BLaER1 (cell line): ENCODE data around the gene PBX3.
A peak's percentile ranks its signal among the peaks of the same experiment; 100 is the strongest.

Experiments
- H3K27ac ChIP-seq: shearing (Covaris generic); formaldehyde crosslinking; 2 replicates; pipeline ENCODE4 v1.8.1; 2022
- H3K27me3 ChIP-seq: shearing (Covaris generic); formaldehyde crosslinking; 2 replicates; pipeline ENCODE4 v1.8.1; 2022
- H3K36me3 ChIP-seq: shearing (Covaris generic); formaldehyde crosslinking; 2 replicates; pipeline ENCODE4 v1.8.1; 2022
- H3K4me1 ChIP-seq: shearing (Covaris generic); formaldehyde crosslinking; 2 replicates; pipeline ENCODE4 v1.8.1; 2022
- H3K4me2 ChIP-seq: shearing (Covaris generic); formaldehyde crosslinking; 2 replicates; pipeline ENCODE4 v1.8.1; 2022
- H3K4me3 ChIP-seq: shearing (Covaris generic); formaldehyde crosslinking; 2 replicates; pipeline ENCODE4 v1.8.1; 2022
- H3K9ac ChIP-seq: shearing (Covaris generic); formaldehyde crosslinking; 2 replicates; pipeline ENCODE4 v1.8.1; 2022
- H3K9me3 ChIP-seq: shearing (Covaris generic); formaldehyde crosslinking; 2 replicates; pipeline ENCODE4 v1.8.1; 2022
- H4K20me1 ChIP-seq: shearing (Covaris generic); formaldehyde crosslinking; 2 replicates; pipeline ENCODE4 v1.8.1; 2022
- Cebpa-rat ChIP-seq: shearing (Covaris generic); IDR thresholded peaks from 2 replicates; pipeline ENCODE4 v1.8.1; 2022

The PBX3 gene

GRCh38 chr9:125730168-125730567 is 17.0 kb upstream of the PBX3 start:
- H3K9ac ChIP-seq: no peak overlapping the region
- no peak overlapping the region for H3K4me3 ChIP-seq
- H3K9me3 ChIP-seq: no peaks in the 10 kb centered on the region
- no peak for TF ChIP-seq Cebpa-rat
- no peak overlapping the region for H3K27ac ChIP-seq
- no peaks in the 10 kb centered on the region for H3K4me1 ChIP-seq
- no peak overlapping the region for H3K4me2 ChIP-seq
- H3K27me3 ChIP-seq: no peaks in the 10 kb centered on the region
- no peaks in the 10 kb centered on the region for H3K36me3 ChIP-seq
- no peaks in the 10 kb centered on the region for H4K20me1 ChIP-seq

- Histone ChIP-seq H3K4me3 (no peak overlapping the region), H3K27ac (no peak overlapping the region), H3K4me2 (no peak overlapping the region), H3K27me3 (no peaks in the 10 kb centered on the region), H3K9me3 (no peaks in the 10 kb centered on the region), H3K36me3 (no peaks in the 10 kb centered on the region), H3K4me1 (no peaks in the 10 kb centered on the region), H3K9ac (no peak overlapping the region), H4K20me1 (no peaks in the 10 kb centered on the region)
- no peak for TF ChIP-seq Cebpa-rat
Measured at GRCh38 chr9:125732562-125732961, 14.6 kb upstream of the PBX3 start.

GRCh38 chr9:125739436-125739835 is 7.7 kb upstream of the PBX3 start:
- no peak overlapping the region for H3K4me3 ChIP-seq
- no peaks in the 10 kb centered on the region for H4K20me1 ChIP-seq
- no peak overlapping the region for H3K27ac ChIP-seq
- no peak overlapping the region for H3K4me2 ChIP-seq
- H3K9ac ChIP-seq: no peak overlapping the region
- no peaks in the 10 kb centered on the region for H3K27me3 ChIP-seq
- no peak for TF ChIP-seq Cebpa-rat
- no peaks in the 10 kb centered on the region for H3K4me1 ChIP-seq
- H3K9me3 ChIP-seq: no peaks in the 10 kb centered on the region
- H3K36me3 ChIP-seq: no peaks in the 10 kb centered on the region

GRCh38 chr9:125742657-125743056 is 4.5 kb upstream of the PBX3 start:
- Histone ChIP-seq H3K4me3 (no peak overlapping the region), H4K20me1 (peaks cover 2% of the 10 kb centered on the region), H3K27me3 (peaks cover 5% of the 10 kb centered on the region), H3K9ac (no peak overlapping the region), H3K4me2 (no peak overlapping the region), H3K27ac (no peak overlapping the region), H3K4me1 (peaks cover 10% of the 10 kb centered on the region), H3K9me3 (no peaks in the 10 kb centered on the region), H3K36me3 (no peaks in the 10 kb centered on the region)
- no peak for TF ChIP-seq Cebpa-rat

GRCh38 chr9:125743682-125744428 is 3.3 kb upstream of the PBX3 start:
- H3K27me3 ChIP-seq: peaks cover 17% of the 10 kb centered on the region

GRCh38 chr9:125744616-125745015 is 2.6 kb upstream of the PBX3 start:
- no peak overlapping the region for H3K9ac ChIP-seq

More at GRCh38 chr9:125743682-125744428, 3.3 kb upstream of the PBX3 start:
- Histone ChIP-seq H3K4me1 (peaks cover 21% of the 10 kb centered on the region), H3K4me2 (no peak overlapping the region), H3K4me3 (no peak overlapping the region), H3K36me3 (no peaks in the 10 kb centered on the region), H3K9me3 (no peaks in the 10 kb centered on the region), H3K9ac (no peak overlapping the region), H4K20me1 (peaks cover 14% of the 10 kb centered on the region), H3K27ac (no peak overlapping the region)
- TF ChIP-seq Cebpa-rat: no peak

GRCh38 chr9:125745018-125745417 is 2.2 kb upstream of the PBX3 start:
- H3K27me3 ChIP-seq: peaks cover 28% of the 10 kb centered on the region
- peak overlapping the region; percentile 96; the same call in 1 of the 2 replicates for H3K4me2 ChIP-seq
- 0 out of 2 replicates have a peak, but pooled peaks cover under 1% of the 10 kb centered on the region for H3K36me3 ChIP-seq
- H4K20me1 ChIP-seq: peaks cover 26% of the 10 kb centered on the region
- no peaks in the 10 kb centered on the region for H3K9me3 ChIP-seq
- TF ChIP-seq Cebpa-rat: no peak
- peaks cover 22% of the 10 kb centered on the region for H3K4me1 ChIP-seq
- H3K9ac ChIP-seq: no peak overlapping the region
- H3K27ac ChIP-seq: no peak overlapping the region
- H3K4me3 ChIP-seq: no peak overlapping the region

More at GRCh38 chr9:125744616-125745015, 2.6 kb upstream of the PBX3 start:
- H3K36me3 ChIP-seq: no peaks in the 10 kb centered on the region
- peaks cover 22% of the 10 kb centered on the region for H4K20me1 ChIP-seq
- peaks cover 22% of the 10 kb centered on the region for H3K4me1 ChIP-seq
- TF ChIP-seq Cebpa-rat: no peak
- peaks cover 24% of the 10 kb centered on the region for H3K27me3 ChIP-seq
- H3K27ac ChIP-seq: no peak overlapping the region
- no peak overlapping the region for H3K4me2 ChIP-seq
- H3K4me3 ChIP-seq: no peak overlapping the region
- H3K9me3 ChIP-seq: no peaks in the 10 kb centered on the region

- Histone ChIP-seq H3K9me3 (no peaks in the 10 kb centered on the region), H4K20me1 (peaks cover 32% of the 10 kb centered on the region), H3K27me3 (peaks cover 35% of the 10 kb centered on the region), H3K36me3 (0 out of 2 replicates have a peak, but pooled peaks cover 7% of the 10 kb centered on the region), H3K4me2 (peak overlapping the region; percentile 96), H3K27ac (no peak overlapping the region), H3K9ac (no peak overlapping the region), H3K4me3 (peak overlapping the region; percentile 79), H3K4me1 (peaks cover 22% of the 10 kb centered on the region)
- TF ChIP-seq Cebpa-rat: no peak
Measured at GRCh38 chr9:125745682-125746016, 1.5 kb upstream of the PBX3 start.

GRCh38 chr9:125746017-125746773 is 978 bp upstream of the PBX3 start:
- Histone ChIP-seq H3K9me3 (no peaks in the 10 kb centered on the region), H3K36me3 (0 out of 2 replicates have a peak, but pooled peaks cover 8% of the 10 kb centered on the region), H3K27ac (peak overlapping the region; percentile 80), H3K27me3 (peaks cover 37% of the 10 kb centered on the region), H3K4me1 (peaks cover 22% of the 10 kb centered on the region), H3K4me3 (peak overlapping the region; percentile 79), H3K9ac (peak overlapping the region; percentile 79), H4K20me1 (peaks cover 35% of the 10 kb centered on the region), H3K4me2 (peak overlapping the region; percentile 96)
- TF ChIP-seq Cebpa-rat: no peak

- peaks cover 37% of the 10 kb centered on the region for H3K27me3 ChIP-seq
- 0 out of 2 replicates have a peak, but pooled peaks cover 8% of the 10 kb centered on the region for H3K36me3 ChIP-seq
- H3K4me1 ChIP-seq: peaks cover 22% of the 10 kb centered on the region
- peaks cover 35% of the 10 kb centered on the region for H4K20me1 ChIP-seq
- peak overlapping the region; percentile 79 for H3K4me3 ChIP-seq
- peak overlapping the region; percentile 96 for H3K4me2 ChIP-seq
- peak overlapping the region; percentile 80 for H3K27ac ChIP-seq
- H3K9ac ChIP-seq: peak overlapping the region; percentile 79
- no peaks in the 10 kb centered on the region for H3K9me3 ChIP-seq
- no peak for TF ChIP-seq Cebpa-rat
Measured at GRCh38 chr9:125746774-125747052, 460 bp upstream of the PBX3 start.
